Measurements from ENCODE around the gene MKKS. TPM values are rescaled to one million over a fixed set of nuclear protein-coding genes. Genes with fewer than 3 reads are reported as not detected.

Gene MKKS
- total RNA-seq, 1 donor from 2014 or later, result 5.3 TPM

GRCh38 chr20:10463622-10464021 lies 29.6 kb upstream of the MKKS start:
- Histone ChIP-seq H3K27me3 (ENCODE audit: control insufficient read depth, insufficient read depth, low read length) (no peaks in the 10 kb centered on the region), H3K36me3 (ENCODE audit: control insufficient read depth, insufficient read depth, low read length) (peaks cover 2% of the 10 kb centered on the region), H3K4me3 (ENCODE audit: low read depth, low read length) (no peak overlapping the region)
- DNase-seq (ENCODE audit: low read depth) (peak; percentile 74), FAIRE-seq (no peak)
- no peak for TF ChIP-seq CTCF (IDR thresholded peaks at IDR 0.05; ENCODE audit: insufficient read depth, low read length, severe bottlenecking)

GRCh38 chr20:10462516-10462915 lies 28.5 kb upstream of the MKKS start:
- no peak for TF ChIP-seq CTCF (IDR thresholded peaks at IDR 0.05; ENCODE audit: insufficient read depth, low read length, severe bottlenecking)
- no peaks in the 10 kb centered on the region for H3K27me3 ChIP-seq (ENCODE audit: control insufficient read depth, insufficient read depth, low read length)
- DNase-seq (ENCODE audit: low read depth) (no peak), FAIRE-seq (no peak)
- peaks cover 2% of the 10 kb centered on the region for H3K36me3 ChIP-seq (ENCODE audit: control insufficient read depth, insufficient read depth, low read length)
- H3K4me3 ChIP-seq (ENCODE audit: low read depth, low read length), result no peak overlapping the region

GRCh38 chr20:10461495-10461894 lies 27.5 kb upstream of the MKKS start:
- peaks cover 2% of the 10 kb centered on the region for H3K36me3 ChIP-seq (ENCODE audit: control insufficient read depth, insufficient read depth, low read length)
- H3K4me3 ChIP-seq (ENCODE audit: low read depth, low read length), result no peak overlapping the region
- no peak for FAIRE-seq
- H3K27me3 ChIP-seq (ENCODE audit: control insufficient read depth, insufficient read depth, low read length), result no peaks in the 10 kb centered on the region
- no peak for DNase-seq (ENCODE audit: low read depth)
- TF ChIP-seq CTCF (IDR thresholded peaks at IDR 0.05; ENCODE audit: insufficient read depth, low read length, severe bottlenecking), result no peak

GRCh38 chr20:10454151-10454750 lies 20.2 kb upstream of the MKKS start:
- DNase-seq (ENCODE audit: low read depth) (no peak), FAIRE-seq (no peak)
- Histone ChIP-seq H3K27me3 (ENCODE audit: control insufficient read depth, insufficient read depth, low read length) (no peaks in the 10 kb centered on the region), H3K4me3 (ENCODE audit: low read depth, low read length) (no peak overlapping the region), H3K36me3 (ENCODE audit: control insufficient read depth, insufficient read depth, low read length) (no peaks in the 10 kb centered on the region)
- no peak for TF ChIP-seq CTCF (IDR thresholded peaks at IDR 0.05; ENCODE audit: insufficient read depth, low read length, severe bottlenecking)

GRCh38 chr20:10453241-10453640 lies 19.2 kb upstream of the MKKS start:
- H3K36me3 ChIP-seq (ENCODE audit: control insufficient read depth, insufficient read depth, low read length), result no peaks in the 10 kb centered on the region
- FAIRE-seq (no peak), DNase-seq (ENCODE audit: low read depth) (no peak)
- TF ChIP-seq CTCF (IDR thresholded peaks at IDR 0.05; ENCODE audit: insufficient read depth, low read length, severe bottlenecking), result no peak
- no peaks in the 10 kb centered on the region for H3K27me3 ChIP-seq (ENCODE audit: control insufficient read depth, insufficient read depth, low read length)
- no peak overlapping the region for H3K4me3 ChIP-seq (ENCODE audit: low read depth, low read length)

GRCh38 chr20:10449270-10449669 lies 15.2 kb upstream of the MKKS start:
- Histone ChIP-seq H3K4me3 (ENCODE audit: low read depth, low read length) (no peak overlapping the region), H3K36me3 (ENCODE audit: control insufficient read depth, insufficient read depth, low read length) (no peaks in the 10 kb centered on the region), H3K27me3 (ENCODE audit: control insufficient read depth, insufficient read depth, low read length) (no peaks in the 10 kb centered on the region)
- no peak for TF ChIP-seq CTCF (IDR thresholded peaks at IDR 0.05; ENCODE audit: insufficient read depth, low read length, severe bottlenecking)
- DNase-seq (ENCODE audit: low read depth), result peak; percentile 29
- no peak for FAIRE-seq
